GM12892 (cell line): ENCODE measurements around the gene GPR12.

ENCODE experiments used
- POLR2A ChIP-seq: IDR thresholded peaks from 2 replicates; pipeline ENCODE4 v1.6.1; 2011; ENCODE audit warnings: low read depth, low read length, control low read depth
- POLR2AphosphoS5 ChIP-seq: IDR thresholded peaks from 2 replicates; pipeline ENCODE4 v1.6.1; 2011; ENCODE audit warnings: low read depth, low read length, control low read depth

DNA sequence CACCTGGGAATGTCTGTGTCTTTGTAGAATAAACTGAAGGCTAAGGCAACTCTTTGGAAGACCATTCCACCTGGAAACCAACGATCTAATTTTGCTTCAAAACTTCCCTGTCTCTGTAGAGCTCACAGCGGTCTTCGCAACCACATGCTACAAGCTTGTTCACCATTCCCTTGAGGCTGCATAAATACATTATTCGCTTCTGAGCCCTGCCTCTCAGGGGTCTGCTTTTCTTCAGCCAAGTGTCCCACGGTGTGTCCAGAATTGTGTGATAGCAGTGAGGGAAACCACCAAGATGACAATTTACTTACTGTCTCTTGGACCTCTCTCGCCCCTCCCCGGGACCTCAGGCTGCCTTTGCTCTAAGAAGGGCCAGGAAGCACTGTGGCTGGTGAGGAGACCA lies 51.1 kb downstream of the GPR12 start:
- no peak for TF ChIP-seq POLR2AphosphoS5
- no peak for TF ChIP-seq POLR2A
